KOPT-K1 (cell line): Measurements from ENCODE around the gene PLAC9.
"Not testable (repeated sequence)": the region's sequence is repeated elsewhere in the genome, so short reads cannot be mapped to it uniquely, and the experiment has no call there.

Source experiments
- H3K27ac ChIP-seq: fragments of 200-600 bp; sonication (generic); 2 replicates; pipeline ENCODE4 v1.5.1; 2016; ENCODE audit warnings: antibody characterized with exemption, mild to moderate bottlenecking, low read depth, low read length; ENCODE audit not compliant: poor library complexity, severe bottlenecking
- H3K36me3 ChIP-seq: fragments of 200-600 bp; sonication (generic); 2 replicates; pipeline ENCODE4 v1.5.1; 2017; ENCODE audit warnings: antibody characterized with exemption, mild to moderate bottlenecking, low read length, moderate library complexity; ENCODE audit not compliant: insufficient read depth
- H3K9me3 ChIP-seq: fragments of 200-600 bp; sonication (generic); 2 replicates; pipeline ENCODE4 v1.5.1; 2017; ENCODE audit warnings: antibody characterized with exemption, low read length, mild to moderate bottlenecking; ENCODE audit not compliant: insufficient read depth, poor library complexity, severe bottlenecking

PLAC9 gene

DNA sequence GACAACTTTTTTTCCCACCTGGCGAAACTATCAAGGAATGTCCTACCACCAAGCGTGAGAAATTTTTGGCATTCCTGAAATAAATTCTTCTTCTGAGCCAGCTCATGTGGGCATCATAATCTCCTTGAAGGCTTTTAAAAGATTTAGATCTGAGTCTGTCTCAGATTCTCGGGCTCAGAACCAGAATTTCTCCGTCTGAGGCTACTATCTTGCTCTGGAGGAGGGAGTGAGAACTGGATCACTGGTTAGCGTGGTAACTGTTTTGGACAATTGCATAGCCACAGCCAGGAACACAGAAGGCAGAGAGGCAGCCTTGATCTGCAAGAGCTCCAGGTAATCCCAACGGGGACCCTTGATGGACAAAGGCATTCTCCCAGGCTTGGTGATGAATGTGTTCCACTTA, 1.0 kb upstream of the PLAC9 start:
- no peak overlapping the region for H3K27ac ChIP-seq
- no peaks in the 10 kb centered on the region for H3K9me3 ChIP-seq
- no peaks in the 10 kb centered on the region for H3K36me3 ChIP-seq

DNA sequence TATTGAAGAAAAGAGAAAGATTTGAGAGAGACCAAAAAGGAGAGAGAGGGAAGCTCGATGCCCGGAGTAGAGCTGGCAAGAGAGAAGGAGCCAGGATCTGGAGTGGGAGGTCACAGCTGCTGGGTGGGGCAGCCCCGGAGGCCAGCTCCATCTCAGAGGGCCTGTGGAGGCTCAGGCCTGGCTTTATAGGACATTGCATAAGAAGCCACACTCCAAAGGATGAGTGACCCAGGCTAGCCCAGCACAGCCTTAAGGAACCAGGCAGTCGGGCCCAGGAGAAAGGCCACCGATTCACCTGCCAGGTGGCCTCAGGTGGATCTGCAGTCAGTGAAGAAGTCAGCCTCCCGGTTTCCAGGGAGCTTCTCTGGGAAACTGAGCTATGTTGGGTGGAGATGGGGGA, 676 bp downstream of the PLAC9 start:
- Histone ChIP-seq H3K9me3 (no peaks in the 10 kb centered on the region), H3K36me3 (no peaks in the 10 kb centered on the region), H3K27ac (no peak overlapping the region)

DNA sequence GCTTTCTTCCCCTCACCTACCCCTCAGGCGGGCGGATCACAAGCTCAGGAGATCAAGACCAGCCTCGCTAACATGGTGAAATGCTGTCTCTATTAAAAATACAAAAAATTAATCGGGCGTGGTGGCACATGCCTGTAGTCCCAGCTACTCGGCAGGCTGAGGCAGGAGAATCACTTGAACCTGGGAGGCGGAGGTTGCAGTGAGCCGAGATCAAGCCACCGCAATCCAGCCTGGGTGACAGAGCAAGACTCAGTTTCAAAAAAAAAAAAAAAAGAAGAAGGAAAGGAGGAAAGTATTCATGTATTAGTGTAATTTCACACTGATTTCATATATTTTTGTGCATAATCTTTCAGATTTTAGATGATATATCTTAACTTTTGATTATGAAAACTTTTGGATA, 1.2 kb downstream of the PLAC9 start:
- not testable (repeated sequence) for H3K27ac ChIP-seq, H3K36me3 ChIP-seq, H3K9me3 ChIP-seq

DNA sequence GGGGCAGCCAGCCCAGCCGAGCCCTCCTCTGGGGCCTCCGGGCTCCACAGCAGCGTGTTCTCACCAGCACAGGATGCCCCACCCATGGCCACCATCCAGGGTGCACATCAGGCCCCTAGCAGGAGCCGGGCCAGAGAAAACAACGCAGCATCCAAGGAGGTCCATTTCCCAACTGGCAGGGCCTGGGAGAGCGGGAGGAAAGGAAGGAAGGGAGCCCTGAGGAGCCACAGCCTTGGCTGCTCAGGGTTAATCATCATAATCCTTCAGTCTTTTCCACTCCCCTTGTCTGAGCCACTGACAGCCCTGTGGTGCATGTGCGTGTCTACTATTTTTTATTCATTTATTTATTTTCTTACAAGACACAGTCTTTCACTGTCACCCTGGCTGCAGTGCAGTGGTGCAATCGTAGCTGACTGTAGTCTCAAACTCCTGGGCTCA, 3.6 kb downstream of the PLAC9 start:
- no peaks in the 10 kb centered on the region for H3K9me3 ChIP-seq
- no peak overlapping the region for H3K27ac ChIP-seq

DNA sequence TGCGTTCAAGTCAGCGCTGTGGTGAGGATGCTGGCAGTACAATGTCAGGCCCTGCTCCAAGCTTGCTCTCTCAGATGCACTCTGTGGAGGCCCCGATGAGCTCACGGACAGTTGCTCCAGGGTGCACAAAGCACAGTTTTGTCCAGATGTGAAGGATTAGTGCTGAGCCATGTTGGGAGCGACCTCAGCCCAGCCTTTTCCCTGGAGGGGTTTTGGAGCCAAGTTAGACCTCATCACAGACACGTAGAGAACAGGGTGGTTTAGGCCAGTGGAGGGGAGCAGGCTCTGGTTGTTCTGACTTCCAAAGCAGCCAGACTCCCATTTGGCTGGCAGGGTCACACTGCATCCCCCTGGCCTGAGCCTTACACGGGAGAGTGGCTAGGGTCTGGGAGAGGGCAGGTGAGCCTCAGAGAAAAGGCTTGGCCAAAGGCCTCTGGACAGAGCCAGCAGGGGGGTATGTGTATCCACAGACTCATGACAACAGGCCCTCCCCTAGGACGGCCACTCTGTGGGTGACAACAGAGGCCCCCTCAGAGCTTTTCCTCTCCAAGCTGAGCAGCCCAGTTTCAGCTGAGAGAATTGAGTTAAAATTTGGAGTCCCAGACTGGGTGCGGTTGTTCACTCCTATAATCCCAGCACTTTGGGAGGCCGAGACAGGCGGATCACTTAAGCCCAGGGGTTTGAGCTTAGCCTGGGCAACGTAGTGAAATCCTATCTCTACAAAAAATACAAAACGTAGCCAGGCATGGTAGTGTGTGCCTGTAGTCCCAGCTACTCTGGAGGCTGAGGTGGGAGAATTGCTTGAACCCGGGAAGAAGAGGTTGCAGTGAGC, 4.7 kb downstream of the PLAC9 start:
- no peaks in the 10 kb centered on the region for H3K36me3 ChIP-seq
- no peak overlapping the region for H3K27ac ChIP-seq
- H3K9me3 ChIP-seq: no peaks in the 10 kb centered on the region

More for the DNA sequence above, 3.6 kb downstream of the PLAC9 start:
- H3K36me3 ChIP-seq: no peaks in the 10 kb centered on the region

DNA sequence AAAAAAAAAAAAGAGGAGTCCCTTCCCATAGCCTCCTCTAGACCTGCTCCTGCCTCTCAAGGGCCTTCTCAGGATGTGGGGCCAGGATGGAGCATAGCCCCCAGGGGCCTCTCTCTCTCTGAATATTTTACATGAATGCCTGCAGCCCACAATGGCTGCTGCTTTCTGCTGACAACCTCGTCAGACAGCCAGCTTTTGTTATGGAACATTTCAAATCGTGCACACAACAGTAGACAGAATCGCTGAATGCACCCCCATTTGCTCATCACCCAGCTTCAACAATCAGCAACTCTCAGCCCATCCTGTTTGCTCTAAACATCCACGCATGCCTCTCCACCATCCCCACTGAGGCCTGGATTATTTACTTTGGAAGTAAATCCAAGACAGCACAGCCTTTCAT, 5.4 kb downstream of the PLAC9 start:
- Histone ChIP-seq H3K27ac (no peak overlapping the region), H3K36me3 (no peaks in the 10 kb centered on the region), H3K9me3 (no peaks in the 10 kb centered on the region)

DNA sequence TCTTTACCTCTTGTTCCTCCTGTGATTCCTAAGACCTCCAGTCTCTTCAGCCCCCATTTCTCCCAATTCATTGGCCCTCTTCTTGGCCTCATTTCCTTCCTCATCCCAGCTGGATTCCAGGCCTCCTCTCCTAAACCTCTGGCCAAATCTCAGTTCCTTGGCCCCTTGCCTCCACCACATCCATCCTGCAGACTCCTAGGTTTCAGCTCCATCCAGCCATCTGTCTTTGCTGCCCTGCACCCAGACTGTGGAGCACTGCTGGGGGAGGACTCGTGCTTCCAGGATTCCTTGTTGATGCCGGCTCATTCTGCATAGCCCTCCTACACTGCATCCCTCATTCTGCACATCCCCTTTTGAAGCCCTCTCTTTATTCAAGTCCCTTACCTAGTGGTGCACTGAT, 6.7 kb downstream of the PLAC9 start:
- Histone ChIP-seq H3K36me3 (no peaks in the 10 kb centered on the region), H3K27ac (no peak overlapping the region)

DNA sequence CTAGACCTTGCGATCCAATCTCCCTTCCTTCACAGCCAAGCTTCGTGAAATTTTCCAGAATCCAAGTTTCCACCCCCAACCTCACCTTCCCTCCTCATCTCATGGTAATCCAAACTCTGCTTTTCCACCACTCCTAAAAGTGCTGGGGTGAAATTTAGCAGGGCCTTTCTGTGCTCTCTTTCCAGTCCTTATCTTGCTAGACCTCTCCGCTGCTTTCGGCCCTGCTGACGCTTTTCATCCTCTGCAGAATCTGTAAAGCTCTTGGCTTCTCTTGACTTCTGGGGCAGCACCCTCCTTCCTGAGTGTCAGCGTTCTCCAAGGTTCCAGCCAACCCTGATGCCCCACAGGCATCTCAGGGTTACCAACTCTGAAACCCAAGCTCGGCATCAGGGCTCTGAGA, 7.7 kb downstream of the PLAC9 start:
- no peak overlapping the region for H3K27ac ChIP-seq
- no peaks in the 10 kb centered on the region for H3K36me3 ChIP-seq

More for the DNA sequence above, 6.7 kb downstream of the PLAC9 start:
- H3K9me3 ChIP-seq: no peaks in the 10 kb centered on the region

DNA sequence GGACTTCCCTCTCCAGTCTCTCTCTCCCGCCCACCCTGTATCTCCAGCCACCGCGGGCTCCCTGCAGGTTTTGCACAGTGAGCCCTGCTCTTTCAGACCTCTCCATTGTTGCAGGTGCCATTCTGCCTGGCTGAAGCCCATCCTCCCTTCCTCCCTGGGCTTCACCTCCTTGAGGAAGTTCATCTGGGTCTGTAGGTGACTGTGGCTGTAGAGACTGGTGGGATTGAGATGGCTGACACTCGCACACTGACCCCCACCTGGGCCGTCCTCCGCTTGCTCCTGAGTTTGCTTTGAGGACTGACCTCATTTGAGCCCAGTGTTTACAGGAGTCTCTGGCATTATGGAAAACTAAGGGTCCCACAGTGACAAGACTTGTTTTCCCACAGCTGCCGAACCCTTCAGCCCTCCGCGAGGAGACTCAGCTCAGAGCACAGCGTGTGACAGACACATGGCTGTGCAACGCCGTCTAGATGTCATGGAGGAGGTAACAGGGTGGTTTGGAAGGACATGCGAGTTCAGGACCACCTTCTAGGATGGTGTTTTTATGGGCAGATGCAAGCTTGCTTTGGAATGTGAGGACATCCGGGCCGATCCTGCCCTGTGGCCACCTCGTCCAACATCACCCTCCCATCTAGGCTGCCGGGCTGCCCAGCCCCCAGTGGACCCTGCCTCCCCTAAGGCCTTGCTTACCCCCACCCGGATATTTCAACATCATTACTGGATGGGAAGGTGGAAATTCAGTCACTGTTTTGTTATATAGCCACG, 9.3 kb downstream of the PLAC9 start:
- Histone ChIP-seq H3K9me3 (no peaks in the 10 kb centered on the region), H3K36me3 (no peaks in the 10 kb centered on the region), H3K27ac (no peak overlapping the region)

More for the DNA sequence above, 7.7 kb downstream of the PLAC9 start:
- no peaks in the 10 kb centered on the region for H3K9me3 ChIP-seq

DNA sequence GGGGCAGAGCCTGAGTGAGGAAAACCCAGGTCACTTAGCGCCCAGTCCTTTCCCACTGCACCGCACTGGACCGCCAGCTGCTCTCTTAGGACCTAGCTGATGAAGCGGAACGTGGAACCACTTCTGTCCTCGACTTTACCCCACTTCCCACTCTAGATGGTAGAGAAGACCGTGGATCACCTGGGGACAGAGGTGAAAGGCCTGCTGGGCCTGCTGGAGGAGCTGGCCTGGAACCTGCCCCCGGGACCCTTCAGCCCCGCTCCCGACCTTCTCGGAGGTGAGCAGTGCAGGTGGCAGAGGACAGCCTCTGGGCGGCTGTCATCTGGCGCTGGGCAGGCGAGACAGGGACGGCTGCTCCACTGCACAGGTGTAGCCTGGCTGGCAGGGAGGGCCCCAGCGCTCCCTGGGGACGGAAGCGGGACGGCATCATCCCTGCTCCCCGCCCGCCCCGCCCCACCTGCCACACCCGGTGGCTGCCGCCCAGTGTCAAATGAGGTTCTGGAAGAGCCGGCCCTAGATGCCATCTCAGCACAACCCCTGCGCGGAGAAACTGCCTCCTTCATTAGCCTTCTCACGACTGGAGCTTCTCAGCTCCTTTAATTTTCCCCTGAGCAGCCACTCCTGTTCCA, 11.7 kb downstream of the PLAC9 start:
- H3K27ac ChIP-seq: peak overlapping the region; percentile 44

DNA sequence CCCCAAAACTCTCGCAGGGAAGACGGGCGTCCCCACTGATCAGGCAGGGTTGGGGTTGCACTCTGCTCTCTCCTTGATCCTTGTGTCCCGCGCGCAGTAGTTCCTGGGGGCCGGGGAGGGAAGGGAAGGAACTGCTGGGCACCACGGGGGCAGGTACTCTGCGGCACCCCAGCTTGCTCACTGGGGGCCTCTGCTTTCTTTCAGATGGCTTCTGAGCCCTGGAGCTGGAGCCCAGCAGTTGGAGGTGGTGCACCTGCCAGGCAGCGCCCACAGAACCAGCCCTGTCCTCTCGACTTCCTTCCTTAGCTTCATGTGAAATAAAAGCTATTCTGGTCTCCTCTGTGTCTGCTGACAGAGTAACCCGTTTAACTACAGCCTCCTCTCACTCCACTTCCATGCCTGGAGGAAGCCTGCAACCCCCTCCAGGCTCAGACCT, 12.2 kb downstream of the PLAC9 start:
- Histone ChIP-seq H3K27ac (peak overlapping the region; percentile 44), H3K9me3 (no peaks in the 10 kb centered on the region), H3K36me3 (peaks cover 21% of the 10 kb centered on the region)

More for the DNA sequence above, 11.7 kb downstream of the PLAC9 start:
- Histone ChIP-seq H3K36me3 (peaks cover 15% of the 10 kb centered on the region), H3K9me3 (no peaks in the 10 kb centered on the region)

DNA sequence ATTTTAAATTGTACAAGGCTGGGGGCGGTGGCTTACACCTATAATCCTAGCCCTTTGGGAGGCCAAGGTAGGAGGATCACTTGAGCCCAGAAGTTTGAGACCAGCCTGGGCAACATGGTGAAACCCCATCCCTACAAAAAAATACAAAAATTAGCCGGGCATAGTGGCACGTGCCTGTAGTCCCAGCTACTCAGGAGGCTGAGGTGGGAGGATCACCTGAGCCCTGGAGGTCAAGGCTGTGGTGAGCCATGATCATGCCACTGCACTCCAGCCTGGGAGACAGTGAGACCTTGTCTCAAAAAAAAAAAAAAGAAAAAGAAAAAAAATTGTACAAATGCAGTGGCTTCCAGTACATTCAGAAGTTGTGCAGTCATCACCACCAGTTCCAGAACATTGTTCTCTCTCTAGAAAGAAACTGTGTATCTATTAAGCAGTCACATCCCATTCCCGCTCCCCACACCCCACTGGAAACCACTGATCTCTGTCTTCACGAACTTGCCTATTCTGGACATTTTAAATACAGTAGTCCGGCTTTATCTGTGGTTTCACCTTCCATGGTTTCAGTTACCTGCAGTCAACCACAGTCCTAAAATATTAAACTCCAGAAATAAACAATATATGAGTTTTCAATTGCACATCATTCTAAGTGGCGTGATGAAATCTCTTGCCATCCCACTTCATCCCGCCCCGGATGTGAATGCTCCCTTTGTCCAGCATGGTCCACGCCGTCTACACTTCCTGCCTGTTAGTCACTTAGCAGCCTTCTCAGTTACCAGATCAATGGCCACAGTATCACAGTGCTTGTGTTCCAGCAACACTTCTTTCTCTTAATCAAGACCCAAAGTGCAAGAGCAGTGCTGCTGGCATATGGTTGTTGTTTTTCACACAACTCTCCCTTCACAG, 13.1 kb downstream of the PLAC9 start:
- not testable (repeated sequence) for H3K9me3 ChIP-seq, H3K27ac ChIP-seq
- peaks cover 30% of the 10 kb centered on the region for H3K36me3 ChIP-seq

DNA sequence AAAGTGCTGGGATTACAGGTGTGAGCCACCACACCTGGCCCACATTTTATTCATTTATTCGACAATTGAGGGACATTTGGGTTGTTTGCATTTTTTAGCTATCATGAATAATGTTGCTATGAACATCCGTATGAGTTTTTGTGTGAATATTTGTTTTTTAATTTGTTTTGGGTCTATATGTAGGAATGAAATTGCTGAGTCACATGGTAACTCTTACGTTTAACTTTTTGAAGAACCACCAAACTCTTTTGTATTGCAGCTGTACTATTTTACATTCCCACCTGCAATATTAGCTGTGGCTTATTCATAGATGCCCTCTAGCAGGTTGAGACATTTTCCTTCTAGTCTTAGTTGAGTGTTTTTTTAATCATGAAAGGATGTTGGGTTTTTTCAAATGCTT, 14.4 kb downstream of the PLAC9 start:
- peaks cover 43% of the 10 kb centered on the region for H3K36me3 ChIP-seq
- H3K9me3 ChIP-seq: no peaks in the 10 kb centered on the region
- no peak overlapping the region for H3K27ac ChIP-seq

DNA sequence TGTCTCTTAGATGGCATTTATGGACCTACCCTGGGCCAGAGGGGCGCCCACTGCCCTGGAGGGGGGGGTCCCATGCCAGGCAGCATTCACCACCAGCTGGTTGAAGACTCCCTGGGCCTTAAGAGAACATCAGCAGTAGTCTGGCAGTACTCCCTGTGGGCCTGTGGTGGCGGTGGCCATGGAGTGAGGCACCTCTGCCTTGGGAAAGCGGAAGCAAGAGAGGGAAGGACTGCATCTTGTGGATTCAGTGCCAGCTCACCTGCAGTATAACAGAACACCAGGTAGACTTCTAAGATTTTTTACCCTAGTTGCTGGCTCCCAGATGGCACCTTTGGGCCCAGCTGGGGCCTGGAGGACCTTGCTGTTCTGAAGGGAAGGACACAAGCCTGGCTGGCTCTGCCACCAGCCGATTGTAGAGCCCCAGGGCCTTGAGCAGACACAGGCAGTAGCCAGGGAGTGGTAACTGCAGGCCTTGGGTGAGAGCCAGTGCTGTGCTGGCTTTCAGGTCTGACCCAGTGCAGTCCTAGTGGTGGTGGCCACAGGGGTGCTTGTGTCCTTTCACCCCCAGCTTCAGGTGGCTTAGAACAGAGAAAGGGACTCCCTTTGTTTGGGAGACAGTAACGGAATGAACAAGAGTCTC, 15.8 kb downstream of the PLAC9 start:
- peaks cover 56% of the 10 kb centered on the region for H3K36me3 ChIP-seq
- no peak overlapping the region for H3K27ac ChIP-seq
- no peaks in the 10 kb centered on the region for H3K9me3 ChIP-seq
